NCI-H1694 treated with DMSO at 0.1 percent for 48 hours (cell line): ENCODE results near the gene SRM.
A peak's percentile ranks its signal among the peaks of the same experiment; 100 is the strongest.
"Not testable (repeated sequence)": the region's sequence is repeated elsewhere in the genome, so short reads cannot be mapped to it uniquely, and the experiment has no call there.

ENCODE experiments used
- DNase-seq: peaks from one replicate; lab custom pipeline; 2025; lab: John Stamatoyannopoulos, UW

Gene SRM

GRCh38 chr1:11044849-11045427, 14.9 kb downstream of the SRM start:
- no peak for DNase-seq

GRCh38 chr1:11044086-11044848, 15.6 kb downstream of the SRM start:
- no peak for DNase-seq

GRCh38 chr1:11042995-11043874, 16.6 kb downstream of the SRM start:
- DNase-seq, result no peak

GRCh38 chr1:11042065-11042464, 17.8 kb downstream of the SRM start:
- no peak for DNase-seq

GRCh38 chr1:11041048-11041447, 18.8 kb downstream of the SRM start:
- no peak for DNase-seq

GRCh38 chr1:11040105-11040429, 19.8 kb downstream of the SRM start:
- DNase-seq, result not testable (repeated sequence)

- no peak for DNase-seq
Measured at GRCh38 chr1:11039351-11040104, 20.3 kb downstream of the SRM start.

- peak; percentile 77 for DNase-seq
Measured at GRCh38 chr1:11037740-11038182, 22.1 kb downstream of the SRM start.

- not testable (repeated sequence) for DNase-seq
Measured at GRCh38 chr1:11037019-11037739, 22.6 kb downstream of the SRM start.

GRCh38 chr1:11031624-11032262, 28.1 kb downstream of the SRM start:
- no peak for DNase-seq

GRCh38 chr1:11030865-11031264, 29.0 kb downstream of the SRM start:
- no peak for DNase-seq

- DNase-seq, result no peak
Measured at GRCh38 chr1:11028018-11028417, 31.8 kb downstream of the SRM start.

- no peak for DNase-seq
Measured at GRCh38 chr1:11027316-11027715, 32.5 kb downstream of the SRM start.

- DNase-seq, result no peak
Measured at GRCh38 chr1:11026903-11027302, 32.9 kb downstream of the SRM start.

GRCh38 chr1:11026052-11026451, 33.8 kb downstream of the SRM start:
- DNase-seq, result no peak

- no peak for DNase-seq
Measured at GRCh38 chr1:11025618-11026017, 34.2 kb downstream of the SRM start.

GRCh38 chr1:11024874-11025203, 35.0 kb downstream of the SRM start:
- no peak for DNase-seq

GRCh38 chr1:11024154-11024873, 35.5 kb downstream of the SRM start:
- DNase-seq, result no peak

- DNase-seq, result no peak
Measured at GRCh38 chr1:11023201-11023600, 36.6 kb downstream of the SRM start.

- no peak for DNase-seq
Measured at GRCh38 chr1:11019971-11020370, 39.8 kb downstream of the SRM start.
